GM06990 (cell line): Measurements from ENCODE around the gene VANGL1.
A peak's percentile ranks its signal among the peaks of the same experiment; 100 is the strongest.

Source experiments
- DNase-seq: peaks from one replicate; pipeline ENCODE4 v3.0.0-alpha.2; 2011; ENCODE audit not compliant: insufficient read length; ENCODE audit errors: extremely low read depth
- H3K27me3 ChIP-seq: replicated peaks from 2 replicates; pipeline ENCODE4 v1.6.0; 2011; ENCODE audit warnings: low read length; ENCODE audit not compliant: control insufficient read depth, insufficient read depth
- H3K36me3 ChIP-seq: 2 replicates; pipeline ENCODE4 v1.5.1; 2011; ENCODE audit warnings: low read length; ENCODE audit not compliant: control insufficient read depth, insufficient read depth
- H3K4me3 ChIP-seq: replicated peaks from 2 replicates; pipeline ENCODE4 v1.5.1; 2011; ENCODE audit warnings: low read depth, mild to moderate bottlenecking, control low read depth, low read length
- CTCF ChIP-seq: IDR thresholded peaks from 2 replicates; pipeline ENCODE4 v1.5.1; 2011; ENCODE audit warnings: low read length, control low read depth, mild to moderate bottlenecking, inconsistent platforms; ENCODE audit not compliant: insufficient read depth, poor library complexity, severe bottlenecking

Gene VANGL1

DNA sequence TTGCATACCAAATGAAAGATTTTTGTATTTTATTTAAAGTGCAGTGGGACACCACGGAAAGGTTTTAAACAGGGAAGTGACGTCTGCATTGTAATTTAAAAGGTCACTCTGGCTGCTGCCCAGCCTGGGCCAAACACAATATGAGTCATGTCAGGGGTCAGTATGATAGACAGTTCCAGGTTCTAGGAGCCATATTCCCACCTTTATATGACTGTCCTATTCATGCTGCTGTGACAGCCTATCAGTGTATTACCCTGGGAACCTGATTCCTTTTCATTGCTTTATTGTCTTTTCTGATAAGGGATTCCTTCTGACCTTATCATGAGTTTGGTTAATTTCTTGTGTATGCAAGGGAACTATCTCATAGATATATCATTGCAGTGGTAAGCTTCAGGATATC lies 5.3 kb downstream of the VANGL1 start:
- H3K36me3 ChIP-seq, result no peaks in the 10 kb centered on the region
- TF ChIP-seq CTCF, result no peak
- no peaks in the 10 kb centered on the region for H3K27me3 ChIP-seq
- DNase-seq, result no peak
- H3K4me3 ChIP-seq, result no peak overlapping the region

- no peak overlapping the region for H3K4me3 ChIP-seq
These were observed 5.7 kb downstream of the VANGL1 start for GRCh38 chr1:115647507-115647906.

DNA sequence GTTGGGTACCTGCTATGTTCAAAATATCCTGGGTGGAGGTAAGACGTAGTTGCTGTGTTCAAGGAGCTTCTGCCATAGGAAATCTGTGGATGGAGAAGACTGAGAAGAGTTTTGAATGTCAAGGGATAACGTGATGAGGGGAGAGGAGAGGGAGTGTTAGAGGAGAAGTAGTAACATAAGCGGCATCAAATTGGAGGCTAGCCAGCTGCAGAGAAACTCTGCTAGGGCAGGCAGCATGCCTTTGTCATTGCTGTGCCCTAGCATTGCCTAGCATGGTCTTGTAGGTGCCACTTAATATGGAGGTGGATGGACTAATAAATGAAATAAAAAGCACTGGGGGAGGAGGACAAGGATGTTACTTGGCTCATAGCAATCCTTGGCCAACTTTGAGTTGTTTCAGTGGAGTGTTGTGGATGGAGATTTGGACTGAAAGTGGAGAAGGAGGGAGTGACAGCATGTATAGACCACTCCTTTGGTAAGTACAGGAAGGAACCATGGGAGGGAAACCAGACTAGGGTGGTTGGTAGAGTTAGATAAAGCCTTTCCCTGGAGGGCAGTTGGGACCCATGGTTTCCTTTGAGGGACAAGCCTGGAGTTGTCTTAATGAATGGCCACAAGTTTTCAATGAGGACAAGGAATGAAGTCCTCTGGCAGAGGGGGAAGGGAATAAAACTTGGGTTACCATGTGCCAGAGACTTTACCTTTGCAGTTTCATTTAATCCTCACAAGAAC lies 6.3 kb downstream of the VANGL1 start:
- Histone ChIP-seq H3K27me3 (no peaks in the 10 kb centered on the region), H3K4me3 (no peak overlapping the region), H3K36me3 (no peaks in the 10 kb centered on the region)
- no peak for DNase-seq
- TF ChIP-seq CTCF, result no peak

More at GRCh38 chr1:115647507-115647906, 5.7 kb downstream of the VANGL1 start:
- Histone ChIP-seq H3K36me3 (no peaks in the 10 kb centered on the region), H3K27me3 (no peaks in the 10 kb centered on the region)
- peak; percentile 39 for TF ChIP-seq CTCF
- no peak for DNase-seq

GRCh38 chr1:115648717-115649691 lies 7.2 kb downstream of the VANGL1 start:
- no peak for TF ChIP-seq CTCF
- peak overlapping the region; percentile 49 for H3K4me3 ChIP-seq
- no peaks in the 10 kb centered on the region for H3K27me3 ChIP-seq
- DNase-seq, result peak; percentile 70
- no peaks in the 10 kb centered on the region; the same call in 1 of the 2 replicates for H3K36me3 ChIP-seq

- no peaks in the 10 kb centered on the region; the same call in 1 of the 2 replicates for H3K36me3 ChIP-seq
- H3K4me3 ChIP-seq, result peak overlapping the region; percentile 16
- no peak for TF ChIP-seq CTCF
- no peaks in the 10 kb centered on the region for H3K27me3 ChIP-seq
- no peak for DNase-seq
These were observed 8.2 kb downstream of the VANGL1 start for GRCh38 chr1:115649964-115650363.
